ENCODE data around the gene FKBP4.
A peak's percentile ranks its signal among the peaks of the same experiment; 100 is the strongest.

Gene FKBP4

GRCh38 chr12:2835691-2836403 is 41.1 kb downstream of the FKBP4 start:
- TF ChIP-seq TAF1 (IDR thresholded peaks at IDR 0.05; ENCODE audit: borderline replicate concordance, low read depth, low read length) (no peak), POLR2A (IDR thresholded peaks at IDR 0.05; ENCODE audit: low read depth, low read length) (no peak), POLR2AphosphoS5 (IDR thresholded peaks at IDR 0.05; ENCODE audit: low read depth, low read length) (no peak)
- DNase-seq (ENCODE audit: insufficient read length), result no peak
- FAIRE-seq, result no peak

DNA sequence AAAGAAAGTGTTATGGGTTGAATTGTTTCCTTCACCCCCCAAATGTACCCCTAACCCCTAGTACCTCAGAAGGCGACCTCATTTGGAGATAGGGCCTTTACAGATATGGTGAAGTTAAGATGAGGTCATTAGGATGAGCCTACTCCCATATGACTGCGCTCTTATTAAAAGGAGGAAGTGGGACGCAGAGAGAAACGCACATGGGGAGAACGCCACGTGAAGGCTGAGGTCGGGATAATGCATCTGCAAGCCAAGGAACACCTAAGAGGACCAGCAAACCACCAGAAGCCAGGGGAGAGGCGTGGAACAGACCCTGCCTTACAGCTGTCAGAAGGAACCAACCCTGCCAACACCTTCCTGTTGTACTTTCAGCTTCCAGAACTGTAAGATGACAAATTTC is 41.8 kb downstream of the FKBP4 start:
- peak; percentile 42 for FAIRE-seq
- no peak for DNase-seq (ENCODE audit: insufficient read length)
- TF ChIP-seq POLR2A (IDR thresholded peaks at IDR 0.05; ENCODE audit: low read depth, low read length) (no peak), POLR2AphosphoS5 (IDR thresholded peaks at IDR 0.05; ENCODE audit: low read depth, low read length) (no peak), TAF1 (IDR thresholded peaks at IDR 0.05; ENCODE audit: borderline replicate concordance, low read depth, low read length) (no peak)

GRCh38 chr12:2841056-2841650 is 46.4 kb downstream of the FKBP4 start:
- no peak for TF ChIP-seq POLR2A (IDR thresholded peaks at IDR 0.05; ENCODE audit: low read depth, low read length)
- no peak for TF ChIP-seq POLR2AphosphoS5 (IDR thresholded peaks at IDR 0.05; ENCODE audit: low read depth, low read length)
- no peak for TF ChIP-seq TAF1 (IDR thresholded peaks at IDR 0.05; ENCODE audit: borderline replicate concordance, low read depth, low read length)
- FAIRE-seq (no peak), DNase-seq (ENCODE audit: insufficient read length) (no peak)

- no peak for FAIRE-seq
- TF ChIP-seq POLR2A (IDR thresholded peaks at IDR 0.05; ENCODE audit: low read depth, low read length), result no peak
- TF ChIP-seq POLR2AphosphoS5 (IDR thresholded peaks at IDR 0.05; ENCODE audit: low read depth, low read length), result no peak
- TF ChIP-seq TAF1 (IDR thresholded peaks at IDR 0.05; ENCODE audit: borderline replicate concordance, low read depth, low read length), result no peak
- DNase-seq (ENCODE audit: insufficient read length), result no peak
Measured at GRCh38 chr12:2842948-2843347, 48.2 kb downstream of the FKBP4 start.

GRCh38 chr12:2844786-2845185 is 50.0 kb downstream of the FKBP4 start:
- TF ChIP-seq POLR2A (IDR thresholded peaks at IDR 0.05; ENCODE audit: low read depth, low read length), result no peak
- no peak for TF ChIP-seq TAF1 (IDR thresholded peaks at IDR 0.05; ENCODE audit: borderline replicate concordance, low read depth, low read length)
- no peak for TF ChIP-seq POLR2AphosphoS5 (IDR thresholded peaks at IDR 0.05; ENCODE audit: low read depth, low read length)
- DNase-seq (ENCODE audit: insufficient read length) (no peak), FAIRE-seq (no peak)

- TF ChIP-seq POLR2AphosphoS5 (IDR thresholded peaks at IDR 0.05; ENCODE audit: low read depth, low read length), result no peak
- no peak for TF ChIP-seq POLR2A (IDR thresholded peaks at IDR 0.05; ENCODE audit: low read depth, low read length)
- TF ChIP-seq TAF1 (IDR thresholded peaks at IDR 0.05; ENCODE audit: borderline replicate concordance, low read depth, low read length), result no peak
- no peak for DNase-seq (ENCODE audit: insufficient read length)
- no peak for FAIRE-seq
Measured at GRCh38 chr12:2845280-2845679, 50.5 kb downstream of the FKBP4 start.

- DNase-seq (ENCODE audit: insufficient read length) (no peak), FAIRE-seq (no peak)
- TF ChIP-seq TAF1 (IDR thresholded peaks at IDR 0.05; ENCODE audit: borderline replicate concordance, low read depth, low read length) (no peak), POLR2AphosphoS5 (IDR thresholded peaks at IDR 0.05; ENCODE audit: low read depth, low read length) (no peak), POLR2A (IDR thresholded peaks at IDR 0.05; ENCODE audit: low read depth, low read length) (no peak)
Measured at GRCh38 chr12:2851931-2852330, 57.2 kb downstream of the FKBP4 start.

DNA sequence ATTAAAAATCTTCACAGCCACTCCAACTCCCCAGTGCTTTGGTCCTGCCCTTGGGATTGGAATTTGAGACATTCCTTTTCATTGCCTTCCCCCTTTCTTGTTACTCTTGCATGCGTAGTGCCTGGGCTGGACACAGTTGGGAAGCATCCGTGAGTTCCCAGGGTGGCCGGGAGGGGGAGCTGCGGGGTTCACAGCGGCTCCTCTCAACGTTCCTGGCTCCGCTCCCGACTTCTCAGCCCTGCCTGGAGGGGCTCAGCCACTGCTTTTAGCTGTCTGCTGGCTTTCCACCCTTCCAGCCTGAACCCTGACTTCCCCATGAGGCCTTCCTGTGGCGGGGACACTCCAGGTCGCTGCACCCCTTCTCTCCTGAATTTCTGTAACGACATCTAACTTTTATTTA is 58.9 kb downstream of the FKBP4 start:
- TF ChIP-seq TAF1 (IDR thresholded peaks at IDR 0.05; ENCODE audit: borderline replicate concordance, low read depth, low read length) (no peak), POLR2AphosphoS5 (IDR thresholded peaks at IDR 0.05; ENCODE audit: low read depth, low read length) (no peak), POLR2A (IDR thresholded peaks at IDR 0.05; ENCODE audit: low read depth, low read length) (no peak)
- FAIRE-seq, result no peak
- DNase-seq (ENCODE audit: insufficient read length), result peak; percentile 59

Data from GM12892 (cell line).